HEK293 (cell line): ENCODE results near the gene GUCA2B.
A peak's percentile ranks its signal among the peaks of the same experiment; 100 is the strongest.

ENCODE experiments used
- CTCF ChIA-PET: fragments of 350-600 bp; formaldehyde crosslinking; extraction: SDS; loops from one replicate; lab custom pipeline; 2021; ENCODE audit warnings: antibody characterized with exemption; lab: Yijun Ruan, JAX
- POLR2A ChIA-PET: fragments of 300-600 bp; formaldehyde crosslinking; extraction: SDS; loops from one replicate; lab custom pipeline; 2020; ENCODE audit warnings: antibody characterized with exemption, inconsistent platforms; lab: Yijun Ruan, JAX
- H3K27ac ChIP-seq: fragments of 200-500 bp; sonication (Bioruptor generic); 2 replicates; pipeline ENCODE4 v1.5.1; 2014; ENCODE audit warnings: low read depth, low read length, control low read depth, inconsistent platforms; ENCODE audit errors: extremely low read depth
- H3K36me3 ChIP-seq, 2 experiments: fragments of 200-500 bp in 1 of 2; sonication (Bioruptor generic) in 1 of 2; 1 replicate in 1 of 2; 2 replicates in 1 of 2; pipeline ENCODE4 v1.5.1; 2014 to 2017; ENCODE audit warnings: inconsistent platforms in 2 of 2, low read length in 2 of 2; ENCODE audit not compliant: control insufficient read depth in 2 of 2, insufficient read depth in 1 of 2
- H3K4me1 ChIP-seq: fragments of 200-500 bp; sonication (Bioruptor generic); 2 replicates; pipeline ENCODE4 v1.5.1; 2014; ENCODE audit warnings: mild to moderate bottlenecking, low read length, inconsistent platforms; ENCODE audit not compliant: control insufficient read depth, insufficient read depth
- H3K4me3 ChIP-seq: 2 replicates; pipeline ENCODE4 v1.5.1; 2011; ENCODE audit warnings: low read depth, mild to moderate bottlenecking, control low read depth, low read length, moderate library complexity
- H3K9me3 ChIP-seq: fragments of 200-500 bp; sonication (Bioruptor generic); 2 replicates; pipeline ENCODE4 v1.5.1; 2014; ENCODE audit warnings: low read depth, low read length, inconsistent platforms; ENCODE audit not compliant: control insufficient read depth, insufficient read depth
- GLIS2 ChIP-seq: fragments of 450-650 bp; formaldehyde crosslinking; IDR thresholded peaks from 2 replicates; pipeline ENCODE4 v1.5.1; 2016; ENCODE audit warnings: missing biosample characterization, missing genetic modification characterization
- KLF7 ChIP-seq: fragments of 450-650 bp; formaldehyde crosslinking; IDR thresholded peaks from 2 replicates; pipeline ENCODE4 v1.5.1; 2016; ENCODE audit warnings: missing biosample characterization, missing genetic modification characterization, borderline replicate concordance
- KLF9 ChIP-seq: fragments of 450-650 bp; formaldehyde crosslinking; IDR thresholded peaks from 2 replicates; pipeline ENCODE4 v1.5.1; 2016; ENCODE audit warnings: missing biosample characterization, missing genetic modification characterization, low read depth
- TRIM28 ChIP-seq: IDR thresholded peaks from 2 replicates; pipeline ENCODE4 v1.6.1; 2011; ENCODE audit warnings: low read length, control low read depth, borderline replicate concordance
- ZBTB17 ChIP-seq: fragments of 450-650 bp; formaldehyde crosslinking; IDR thresholded peaks from 2 replicates; pipeline ENCODE4 v1.5.1; 2016; ENCODE audit warnings: missing biosample characterization, missing genetic modification characterization
- ZBTB49 ChIP-seq: fragments of 450-650 bp; formaldehyde crosslinking; IDR thresholded peaks from 2 replicates; pipeline ENCODE4 v1.5.1; 2016; ENCODE audit warnings: missing biosample characterization, missing genetic modification characterization, low read depth
- ZBTB7A ChIP-seq: fragments of 450-650 bp; formaldehyde crosslinking; IDR thresholded peaks from 2 replicates; pipeline ENCODE4 v1.5.1; 2016; ENCODE audit warnings: low read depth, missing biosample characterization, missing genetic modification characterization
- ZFP69B ChIP-seq: fragments of 450-650 bp; formaldehyde crosslinking; IDR thresholded peaks from 2 replicates; pipeline ENCODE4 v1.5.1; 2016; ENCODE audit warnings: missing biosample characterization, missing genetic modification characterization
- ZNF114 ChIP-seq: fragments of 450-650 bp; formaldehyde crosslinking; IDR thresholded peaks from 2 replicates; pipeline ENCODE4 v1.5.0; 2017; ENCODE audit warnings: missing biosample characterization, missing genetic modification characterization
- ZNF19 ChIP-seq: fragments of 450-650 bp; formaldehyde crosslinking; IDR thresholded peaks from 2 replicates; pipeline ENCODE4; 2016; ENCODE audit warnings: missing biosample characterization, missing genetic modification characterization, low read depth
- ZNF280C ChIP-seq: fragments of 450-650 bp; formaldehyde crosslinking; IDR thresholded peaks from 2 replicates; pipeline ENCODE4 v1.5.1; 2016; ENCODE audit warnings: missing biosample characterization, missing genetic modification characterization
- ZNF449 ChIP-seq: fragments of 450-650 bp; formaldehyde crosslinking; IDR thresholded peaks from 2 replicates; pipeline ENCODE4 v1.5.1; 2017; ENCODE audit warnings: missing biosample characterization, mild to moderate bottlenecking, missing genetic modification characterization, moderate library complexity
- ZNF518A ChIP-seq: fragments of 450-650 bp; formaldehyde crosslinking; conservative IDR thresholded peaks from 2 replicates; pipeline ENCODE4 v1.5.1; 2016; ENCODE audit warnings: low read depth, missing biosample characterization, missing genetic modification characterization
- ZNF555 ChIP-seq: fragments of 450-650 bp; formaldehyde crosslinking; conservative IDR thresholded peaks from 2 replicates; pipeline ENCODE4 v1.5.1; 2017; ENCODE audit warnings: missing biosample characterization, mild to moderate bottlenecking, missing genetic modification characterization, inconsistent platforms
- ZNF561 ChIP-seq: fragments of 450-650 bp; IDR thresholded peaks from 2 replicates; pipeline ENCODE4 v1.5.1; 2018; ENCODE audit warnings: missing biosample characterization, missing genetic modification characterization, borderline replicate concordance
- ZNF621 ChIP-seq: fragments of 450-650 bp; formaldehyde crosslinking; IDR thresholded peaks from 2 replicates; pipeline ENCODE4 v1.5.1; 2017; ENCODE audit warnings: missing biosample characterization, missing genetic modification characterization
- ZNF654 ChIP-seq: fragments of 450-650 bp; formaldehyde crosslinking; IDR thresholded peaks from 2 replicates; pipeline ENCODE4 v1.5.1; 2016; ENCODE audit warnings: low read depth, missing biosample characterization, missing genetic modification characterization
- ZNF664 ChIP-seq: fragments of 450-650 bp; formaldehyde crosslinking; IDR thresholded peaks from 2 replicates; pipeline ENCODE4 v1.5.1; 2016; ENCODE audit warnings: missing biosample characterization, missing genetic modification characterization

The GUCA2B gene

GRCh38 chr1:42173155-42173933 lies 20.1 kb downstream of the GUCA2B start (continued):
- TF ChIP-seq ZBTB7A (tag by site-specific recombination) (no peak), ZNF555 (tag by site-specific recombination) (no peak), ZBTB17 (tag by site-specific recombination) (peak; percentile 39; the same call in 1 of the 2 replicates), ZNF664 (tag by site-specific recombination) (no peak), ZFP69B (tag by site-specific recombination) (peak; percentile 72; the same call in 1 of the 2 replicates), ZNF654 (tag by site-specific recombination) (peak; percentile 40), ZNF621 (tag by site-specific recombination) (no peak), TRIM28 (no peak), ZNF561 (tag by site-specific recombination) (no peak)
- TF ChIP-seq, all 188 proteins: peak for 6

- POLR2A ChIA-PET, result no interaction called here
- Histone ChIP-seq H3K9me3 (no peaks in the 10 kb centered on the region), H3K4me3 (no peak overlapping the region), H3K27ac (no peak overlapping the region), H3K36me3 (no peaks in the 10 kb centered on the region), H3K4me1 (peaks cover 11% of the 10 kb centered on the region)
- TF ChIP-seq KLF7 (tag by site-specific recombination) (no peak), KLF9 (tag by site-specific recombination) (no peak), GLIS2 (tag by site-specific recombination) (no peak)
- CTCF ChIA-PET, result interaction anchor here (0.5 to 4.3 kb wide), 66 partner anchors 9 to 721 kb away, joined by 3 to 32 read pairs (median 4); partner anchors contain the start of genes FOXJ3 and GUCA2A
Observed at GRCh38 chr1:42173961-42174735, 20.9 kb downstream of the GUCA2B start.

GRCh38 chr1:42175314-42176054 lies 22.3 kb downstream of the GUCA2B start:
- Histone ChIP-seq H3K36me3 (no peaks in the 10 kb centered on the region), H3K27ac (no peak overlapping the region), H3K4me1 (peaks cover 18% of the 10 kb centered on the region), H3K4me3 (no peak overlapping the region), H3K9me3 (no peaks in the 10 kb centered on the region)
- POLR2A ChIA-PET, result no interaction called here
- CTCF ChIA-PET, result interaction anchor here (0.6 to 4.3 kb wide), 13 partner anchors 11 to 1747 kb away, joined by 3 to 24 read pairs (median 4); partner anchors contain the start of gene GUCA2A
- TF ChIP-seq ZNF518A (tag by site-specific recombination), result no peak
- TF ChIP-seq ZNF114, result no peak
- no peak for TF ChIP-seq ZNF280C (tag by site-specific recombination)
- no peak for TF ChIP-seq ZNF19 (tag by site-specific recombination)
- TF ChIP-seq ZBTB49 (tag by site-specific recombination), result no peak
- TF ChIP-seq KLF7 (tag by site-specific recombination), result no peak
- TF ChIP-seq ZNF449 (tag by site-specific recombination), result no peak
